OCI-LY3 (cell line): ENCODE data around the gene PNLIPRP3.

ENCODE experiments used
- CTCF ChIP-seq: fragments of 200-600, 300-600 bp; sonication (generic); IDR thresholded peaks from 2 replicates; pipeline ENCODE4 v1.5.1; 2014; ENCODE audit warnings: antibody characterized with exemption, low read length, low read depth
- EZH2phosphoT487 ChIP-seq: fragments of 200-600 bp; shearing (Covaris generic); IDR thresholded peaks from 2 replicates; pipeline ENCODE4 v1.6.1; 2018; ENCODE audit warnings: antibody characterized with exemption, mixed run types, low read depth

GRCh38 chr10:116460219-116460618, 32.6 kb downstream of the PNLIPRP3 start:
- TF ChIP-seq CTCF (no peak), EZH2phosphoT487 (no peak)
